GM12878 (cell line): ENCODE results near the gene GCK. TPM values are rescaled to one million over a fixed set of nuclear protein-coding genes. Genes with fewer than 3 reads are reported as not detected.

Experiments
- ATAC-seq: fragments of 200-7000 bp; cut with Tn5 transposase; 3 replicates; pipeline ENCODE4 v1.9.1; 2020; ENCODE audit warnings: mild to moderate bottlenecking, moderate library complexity
- BruUV-seq: library from RNA; stranded (reverse); fragments of 400-500 nt; replicated peaks from 2 replicates; lab custom pipeline; 2021; lab: Mats Ljungman, UMichigan
- CTCF ChIA-PET: fragments of 300-600 bp; sonication (Branson Sonifier 250); formaldehyde crosslinking; extraction: SDS; loops from one replicate; lab custom pipeline; 2021; ENCODE audit warnings: inconsistent platforms; lab: Yijun Ruan, JAX
- POLR2A ChIA-PET: fragments of 350-600 bp; formaldehyde crosslinking; extraction: SDS; loops from one replicate; lab custom pipeline; 2021; ENCODE audit warnings: inconsistent platforms; lab: Charles Lee
- RAD21 ChIA-PET: fragments of 300-600 bp; sonication (Branson Sonifier 250); formaldehyde crosslinking; loops from one replicate; lab custom pipeline; 2023; ENCODE audit warnings: antibody characterized with exemption; ENCODE audit not compliant: unreplicated experiment; lab: Charles Lee
- SMC1A ChIA-PET: fragments of 300-600 bp; sonication (Branson Sonifier 250); formaldehyde crosslinking; loops from one replicate; lab custom pipeline; 2023; ENCODE audit not compliant: unreplicated experiment, uncharacterized antibody; lab: Charles Lee
- DNase-seq: peaks from one replicate; pipeline ENCODE4 v3.0.0-alpha.2; 2011; ENCODE audit warnings: low read depth, low spot score
- FAIRE-seq: peaks from 3 replicates; lab custom pipeline; 2011; peaks lifted over from hg19 to GRCh38; lab: Jason Lieb, UNC
- H2AFZ ChIP-seq: 2 replicates; pipeline ENCODE4 v1.6.0; 2011; ENCODE audit warnings: low read depth, low read length, control low read depth; ENCODE audit not compliant: control insufficient read depth
- H3K27ac ChIP-seq: 2 replicates; pipeline ENCODE4 v1.5.1; 2011; ENCODE audit warnings: control low read depth; ENCODE audit not compliant: control insufficient read depth, insufficient read depth
- H3K27me3 ChIP-seq, 2 experiments: replicated peaks in 1 of 2; 2 replicates each; pipeline versions ENCODE4 v1.6.0 to v1.6.1; 2011; ENCODE audit warnings: low read length in 1 of 2; ENCODE audit not compliant: control insufficient read depth in 2 of 2, insufficient read depth in 2 of 2
- H3K36me3 ChIP-seq, 2 experiments: 2 replicates each; pipeline ENCODE4 v1.5.1; 2011; ENCODE audit warnings: low read length in 1 of 2; ENCODE audit not compliant: control insufficient read depth in 2 of 2, insufficient read depth in 2 of 2
- H3K4me1 ChIP-seq: 2 replicates; pipeline ENCODE4 v1.6.1; 2011; ENCODE audit warnings: mild to moderate bottlenecking, low read length, moderate library complexity, mixed read lengths; ENCODE audit not compliant: control insufficient read depth, insufficient read depth
- H3K4me2 ChIP-seq: 2 replicates; pipeline ENCODE4 v1.6.0; 2011; ENCODE audit warnings: control low read depth; ENCODE audit not compliant: control insufficient read depth, insufficient read depth
- H3K4me3 ChIP-seq: fragments of 200-600 bp; sonication (generic); 2 replicates; pipeline ENCODE4 v1.5.1; 2016
- H3K79me2 ChIP-seq: 2 replicates; pipeline ENCODE4 v1.6.0; 2011; ENCODE audit warnings: low read length; ENCODE audit not compliant: control insufficient read depth, insufficient read depth
- H3K9ac ChIP-seq: 2 replicates; pipeline ENCODE4 v1.8.0; 2011; ENCODE audit warnings: low read length, control low read depth, mixed read lengths; ENCODE audit not compliant: control insufficient read depth, insufficient read depth
- H3K9me3 ChIP-seq: replicated peaks from 3 replicates; pipeline ENCODE4 v1.5.1; 2011; ENCODE audit warnings: mild to moderate bottlenecking, low read length; ENCODE audit not compliant: control insufficient read depth, insufficient read depth
- H4K20me1 ChIP-seq: 2 replicates; pipeline ENCODE4 v1.6.0; 2011; ENCODE audit not compliant: control insufficient read depth, insufficient read depth
- BHLHE40 ChIP-seq, 2 experiments: fragments of 450-650 bp in 1 of 2; IDR thresholded peaks; 2 replicates each; pipeline ENCODE4 v1.6.1; 2011 to 2017; ENCODE audit warnings: low read depth in 2 of 2, borderline replicate concordance in 1 of 2, improper control_type of control experiment in 1 of 2, low read length in 1 of 2, mild to moderate bottlenecking in 1 of 2
- CHD2 ChIP-seq: IDR thresholded peaks from 2 replicates; pipeline ENCODE4 v1.6.1; 2011; ENCODE audit warnings: low read depth, low read length, improper control_type of control experiment, borderline replicate concordance
- EED ChIP-seq: sonication (generic); IDR thresholded peaks from 2 replicates; pipeline ENCODE4 v1.6.1; 2016; ENCODE audit warnings: antibody characterized with exemption, low read depth
- RB1 ChIP-seq: fragments of 450-650 bp; formaldehyde crosslinking; IDR thresholded peaks from 2 replicates; pipeline ENCODE4 v1.6.1; 2017; ENCODE audit warnings: mild to moderate bottlenecking, borderline replicate concordance
- SMC3 ChIP-seq: IDR thresholded peaks from 2 replicates; pipeline ENCODE4 v1.6.1; 2011; ENCODE audit warnings: low read length, improper control_type of control experiment, borderline replicate concordance
- WGBS: methylation state at CpG from one replicate; pipeline ENCODE4 v1.1.6; 2016; ENCODE audit warnings: low lambda C conversion rate; ENCODE audit not compliant: insufficient replicate concordance, insufficient coverage; ENCODE audit errors: missing lambda C conversion rate; 5-methylcytosine and 5-hydroxymethylcytosine counted together
- in situ Hi-C: fragments of 300-500 bp; cut with MboI; formaldehyde crosslinking; loops from 9 replicates; pipeline ENCODE4 v1.14.3; 2018; ENCODE audit warnings: mixed read lengths
- intact Hi-C: fragments of 100-400 bp; cut with micrococcal nuclease; formaldehyde crosslinking; loops from one replicate; pipeline ENCODE4 v1.14.2; 2022; ENCODE audit not compliant: unreplicated experiment
- polyA plus RNA-seq, 11 experiments: library from polyadenylated mRNA; depleted of rRNA in 4 of 11; unstranded in 6 of 11; stranded (reverse) in 5 of 11; fragments of >200 nt; fragmentation: Nextera tagmentation in 4 of 11; fragmentation: Illumina TruSeq in 1 of 11; extraction: Ambion mirVana in 4 of 11; extraction: Trizol in 1 of 11; gene quantifications; 1 replicate in 1 of 11; 2 replicates in 10 of 11; pipeline versions ENCODE4 v1.2.1 to v1.2.3, GENCODE V29; 2011 to 2016; ENCODE audit warnings: inconsistent platforms in 2 of 11, missing spikeins in 2 of 11, low read depth in 1 of 11
- total RNA-seq, 4 experiments: library from RNA; depleted of rRNA in 3 of 4; stranded (reverse); fragments of >200 nt in 3 of 4; fragmentation: Illumina TruSeq in 1 of 4; extraction: Trizol in 1 of 4; gene quantifications; 2 replicates each; pipeline versions ENCODE4 v1.2.1 to v1.2.3, GENCODE V29; 2013 to 2021
- TF ChIP-seq, protein P1 (sequence below): fragments of 450-650 bp; IDR thresholded peaks from 2 replicates; pipeline ENCODE4 v1.6.1; 2016; ENCODE audit warnings: mild to moderate bottlenecking
- TF ChIP-seq, protein P2 (sequence below): fragments of 150-350 bp; IDR thresholded peaks from 2 replicates; pipeline ENCODE4 v1.6.1; 2014; ENCODE audit warnings: mild to moderate bottlenecking, low read depth, low read length
- TF ChIP-seq, protein P3 (sequence below): IDR thresholded peaks from 2 replicates; pipeline ENCODE4 v1.6.1; 2012; ENCODE audit warnings: mild to moderate bottlenecking, low read depth, low read length

Gene GCK
- total and polyA plus RNA-seq, 10 of the 15 experiments (the other 5 are each of a cell fraction or from before 2014, with no cell fraction given) = 0.06 to 0.16 TPM; not detected in 8

DNA sequence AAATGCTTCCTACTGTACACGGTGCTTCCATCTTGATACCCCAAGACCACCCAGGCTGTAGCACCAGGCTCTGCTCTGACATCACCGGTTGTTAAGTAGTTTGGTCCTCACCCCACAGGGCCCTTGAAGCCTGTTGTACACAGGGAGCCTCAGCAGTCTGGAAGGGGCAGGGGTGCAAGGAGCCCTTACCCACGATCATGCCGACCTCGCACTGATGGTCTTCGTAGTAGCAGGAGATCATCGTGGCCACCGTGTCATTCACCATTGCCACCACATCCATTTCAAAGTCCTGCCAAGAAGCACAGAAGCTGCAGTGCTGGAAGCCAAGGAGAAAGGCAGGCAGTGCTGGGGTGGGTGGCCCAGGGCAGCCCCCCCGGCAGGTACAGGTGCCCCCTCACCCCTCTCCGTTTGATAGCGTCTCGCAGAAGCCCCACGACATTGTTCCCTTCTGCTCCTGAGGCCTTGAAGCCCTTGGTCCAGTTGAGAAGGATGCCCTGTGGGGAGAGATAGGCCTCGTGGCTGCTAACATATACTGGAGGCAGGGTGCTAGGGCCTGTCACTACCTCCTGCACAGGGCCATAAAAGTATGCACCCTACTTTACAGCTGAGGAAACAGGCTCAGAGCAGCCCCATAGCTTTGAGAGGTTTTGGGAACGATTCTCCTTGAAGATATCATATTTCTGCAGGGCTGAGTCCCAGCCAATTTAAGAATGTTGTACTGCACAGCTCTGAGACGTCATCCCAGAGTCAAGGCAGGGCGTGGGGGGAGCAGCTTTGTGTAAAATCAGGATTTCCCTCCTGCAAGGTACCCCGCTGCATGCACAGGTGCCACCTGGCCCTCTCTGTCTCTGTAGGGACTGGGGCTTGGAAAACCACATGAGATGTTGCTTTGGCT is 39.4 kb downstream of the GCK start (continued):
- TF ChIP-seq, protein P1, sequence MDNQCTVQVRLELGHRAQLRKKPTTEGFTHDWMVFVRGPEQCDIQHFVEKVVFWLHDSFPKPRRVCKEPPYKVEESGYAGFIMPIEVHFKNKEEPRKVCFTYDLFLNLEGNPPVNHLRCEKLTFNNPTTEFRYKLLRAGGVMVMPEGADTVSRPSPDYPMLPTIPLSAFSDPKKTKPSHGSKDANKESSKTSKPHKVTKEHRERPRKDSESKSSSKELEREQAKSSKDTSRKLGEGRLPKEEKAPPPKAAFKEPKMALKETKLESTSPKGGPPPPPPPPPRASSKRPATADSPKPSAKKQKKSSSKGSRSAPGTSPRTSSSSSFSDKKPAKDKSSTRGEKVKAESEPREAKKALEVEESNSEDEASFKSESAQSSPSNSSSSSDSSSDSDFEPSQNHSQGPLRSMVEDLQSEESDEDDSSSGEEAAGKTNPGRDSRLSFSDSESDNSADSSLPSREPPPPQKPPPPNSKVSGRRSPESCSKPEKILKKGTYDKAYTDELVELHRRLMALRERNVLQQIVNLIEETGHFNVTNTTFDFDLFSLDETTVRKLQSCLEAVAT = no peak
- TF ChIP-seq CHD2 (no peak), EED (no peak)

DNA sequence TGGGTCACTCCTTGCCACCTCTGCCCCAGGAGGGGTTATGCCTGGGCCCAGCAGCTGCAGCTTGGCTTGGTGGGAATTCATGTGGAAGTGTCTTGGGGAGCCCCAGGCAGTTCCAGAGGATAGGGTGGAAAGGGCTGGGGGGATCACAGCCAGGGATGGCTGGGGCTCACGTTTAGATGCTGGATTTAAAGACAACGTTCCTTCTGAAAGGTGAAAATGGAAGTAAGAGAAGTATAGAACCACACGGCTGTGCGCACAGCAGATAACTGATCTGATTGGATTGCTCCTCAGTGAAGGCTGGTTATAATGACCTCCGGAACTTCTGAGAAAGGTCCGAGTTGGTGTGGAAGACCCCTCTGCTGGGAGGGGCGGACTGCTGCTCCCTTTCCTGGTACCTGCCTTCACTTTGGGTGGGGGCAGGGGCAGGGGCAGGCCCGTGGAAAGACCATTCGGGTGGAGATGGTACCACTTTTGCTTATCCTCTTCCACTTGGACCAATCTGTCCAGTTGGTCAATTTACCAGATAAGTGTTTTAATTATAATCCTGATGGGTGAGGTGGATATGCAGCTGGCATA is 40.2 kb downstream of the GCK start:
- H3K27ac ChIP-seq = no peak overlapping the region
- H2AFZ ChIP-seq = no peak overlapping the region
- CTCF ChIA-PET = interaction anchor here (1.2 kb wide), 1 partner anchor 49 kb away, joined by 3 read pairs; no protein-coding TSS in a partner anchor
- no peak overlapping the region for H3K4me3 ChIP-seq
- in situ Hi-C loops = no loop called here
- H3K79me2 ChIP-seq = no peaks in the 10 kb centered on the region
- no peak overlapping the region for H3K9ac ChIP-seq
- peaks cover 5% of the 10 kb centered on the region for H3K4me1 ChIP-seq
- H4K20me1 ChIP-seq = no peaks in the 10 kb centered on the region
- POLR2A ChIA-PET = no interaction called here
- SMC1A ChIA-PET = no interaction called here
- no peaks in the 10 kb centered on the region for H3K36me3 ChIP-seq
- WGBS = 44% methylated on average over 9 of the region's 9 CpGs
- H3K27me3 ChIP-seq = no peaks in the 10 kb centered on the region
- no TSS peak for BruUV-seq
- intact Hi-C loops = no loop called here
- DNase-seq (no peak), ATAC-seq (no peak), FAIRE-seq (no peak)
- RAD21 ChIA-PET = no interaction called here
- H3K4me2 ChIP-seq = no peak overlapping the region
- H3K9me3 ChIP-seq = no peaks in the 10 kb centered on the region
- TF ChIP-seq, protein P2, sequence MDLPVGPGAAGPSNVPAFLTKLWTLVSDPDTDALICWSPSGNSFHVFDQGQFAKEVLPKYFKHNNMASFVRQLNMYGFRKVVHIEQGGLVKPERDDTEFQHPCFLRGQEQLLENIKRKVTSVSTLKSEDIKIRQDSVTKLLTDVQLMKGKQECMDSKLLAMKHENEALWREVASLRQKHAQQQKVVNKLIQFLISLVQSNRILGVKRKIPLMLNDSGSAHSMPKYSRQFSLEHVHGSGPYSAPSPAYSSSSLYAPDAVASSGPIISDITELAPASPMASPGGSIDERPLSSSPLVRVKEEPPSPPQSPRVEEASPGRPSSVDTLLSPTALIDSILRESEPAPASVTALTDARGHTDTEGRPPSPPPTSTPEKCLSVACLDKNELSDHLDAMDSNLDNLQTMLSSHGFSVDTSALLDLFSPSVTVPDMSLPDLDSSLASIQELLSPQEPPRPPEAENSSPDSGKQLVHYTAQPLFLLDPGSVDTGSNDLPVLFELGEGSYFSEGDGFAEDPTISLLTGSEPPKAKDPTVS = no peak
- TF ChIP-seq BHLHE40 (IDR thresholded peaks at IDR 0.05; ENCODE audit: borderline replicate concordance in 1 of 2, low read depth in 2 of 2, low read length in 1 of 2) (no peak), RB1 (no peak), SMC3 (no peak)
- TF ChIP-seq, protein P1 = no peak
- TF ChIP-seq, protein P3, sequence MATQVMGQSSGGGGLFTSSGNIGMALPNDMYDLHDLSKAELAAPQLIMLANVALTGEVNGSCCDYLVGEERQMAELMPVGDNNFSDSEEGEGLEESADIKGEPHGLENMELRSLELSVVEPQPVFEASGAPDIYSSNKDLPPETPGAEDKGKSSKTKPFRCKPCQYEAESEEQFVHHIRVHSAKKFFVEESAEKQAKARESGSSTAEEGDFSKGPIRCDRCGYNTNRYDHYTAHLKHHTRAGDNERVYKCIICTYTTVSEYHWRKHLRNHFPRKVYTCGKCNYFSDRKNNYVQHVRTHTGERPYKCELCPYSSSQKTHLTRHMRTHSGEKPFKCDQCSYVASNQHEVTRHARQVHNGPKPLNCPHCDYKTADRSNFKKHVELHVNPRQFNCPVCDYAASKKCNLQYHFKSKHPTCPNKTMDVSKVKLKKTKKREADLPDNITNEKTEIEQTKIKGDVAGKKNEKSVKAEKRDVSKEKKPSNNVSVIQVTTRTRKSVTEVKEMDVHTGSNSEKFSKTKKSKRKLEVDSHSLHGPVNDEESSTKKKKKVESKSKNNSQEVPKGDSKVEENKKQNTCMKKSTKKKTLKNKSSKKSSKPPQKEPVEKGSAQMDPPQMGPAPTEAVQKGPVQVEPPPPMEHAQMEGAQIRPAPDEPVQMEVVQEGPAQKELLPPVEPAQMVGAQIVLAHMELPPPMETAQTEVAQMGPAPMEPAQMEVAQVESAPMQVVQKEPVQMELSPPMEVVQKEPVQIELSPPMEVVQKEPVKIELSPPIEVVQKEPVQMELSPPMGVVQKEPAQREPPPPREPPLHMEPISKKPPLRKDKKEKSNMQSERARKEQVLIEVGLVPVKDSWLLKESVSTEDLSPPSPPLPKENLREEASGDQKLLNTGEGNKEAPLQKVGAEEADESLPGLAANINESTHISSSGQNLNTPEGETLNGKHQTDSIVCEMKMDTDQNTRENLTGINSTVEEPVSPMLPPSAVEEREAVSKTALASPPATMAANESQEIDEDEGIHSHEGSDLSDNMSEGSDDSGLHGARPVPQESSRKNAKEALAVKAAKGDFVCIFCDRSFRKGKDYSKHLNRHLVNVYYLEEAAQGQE = no peak
